Measurements from ENCODE around the gene ZNRF1.
"Not testable (repeated sequence)": the region's sequence is repeated elsewhere in the genome, so short reads cannot be mapped to it uniquely, and the experiment has no call there.

The ZNRF1 gene

GRCh38 chr16:75003931-75004330 lies 5.1 kb downstream of the ZNRF1 start:
- no peak for DNase-seq

DNA sequence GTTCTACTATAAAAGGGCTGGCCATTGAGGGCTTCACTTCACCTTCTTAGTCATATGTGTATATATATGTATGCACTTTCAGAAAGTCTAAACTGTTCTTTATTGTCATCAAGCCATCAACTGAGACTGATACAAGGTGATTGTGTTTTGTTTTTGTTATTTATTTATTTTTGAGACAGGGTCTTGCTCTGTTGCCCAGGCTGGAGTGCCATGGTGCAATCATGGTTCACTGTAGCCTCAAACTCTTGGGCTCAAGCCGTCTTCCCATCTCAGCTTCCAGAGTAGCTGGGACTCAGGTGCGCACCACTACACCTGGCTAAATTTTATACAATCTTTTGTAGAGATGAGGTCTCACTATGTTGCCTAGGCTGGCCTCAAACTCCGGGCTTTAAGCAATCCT lies 5.6 kb downstream of the ZNRF1 start:
- DNase-seq: no peak

- DNase-seq: no peak
These were observed 6.9 kb downstream of the ZNRF1 start for GRCh38 chr16:75005697-75006096.

GRCh38 chr16:75007443-75007842 lies 8.6 kb downstream of the ZNRF1 start:
- no peak for DNase-seq

DNA sequence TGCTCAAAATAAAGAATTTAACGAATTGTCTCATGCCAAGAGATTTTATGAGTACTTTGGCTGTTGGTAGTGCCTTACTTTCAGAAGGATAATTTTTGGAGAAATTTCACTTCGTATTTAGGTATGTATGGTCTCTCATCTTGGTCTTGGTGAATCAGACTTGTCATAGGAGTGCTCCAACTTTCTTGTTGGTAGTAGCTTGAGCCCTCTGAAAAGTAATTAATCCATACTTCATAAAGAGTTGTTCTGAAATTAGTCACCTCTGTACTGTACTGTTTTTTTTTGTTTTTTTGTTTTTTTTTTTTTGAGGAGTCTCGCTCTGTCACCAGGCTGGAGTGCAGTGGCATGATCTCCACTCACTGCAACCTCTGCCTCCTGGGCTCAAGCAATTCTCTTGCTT lies 11.6 kb downstream of the ZNRF1 start:
- no peak for DNase-seq

- DNase-seq: no peak
These were observed 12.9 kb downstream of the ZNRF1 start for GRCh38 chr16:75011634-75012307.

DNA sequence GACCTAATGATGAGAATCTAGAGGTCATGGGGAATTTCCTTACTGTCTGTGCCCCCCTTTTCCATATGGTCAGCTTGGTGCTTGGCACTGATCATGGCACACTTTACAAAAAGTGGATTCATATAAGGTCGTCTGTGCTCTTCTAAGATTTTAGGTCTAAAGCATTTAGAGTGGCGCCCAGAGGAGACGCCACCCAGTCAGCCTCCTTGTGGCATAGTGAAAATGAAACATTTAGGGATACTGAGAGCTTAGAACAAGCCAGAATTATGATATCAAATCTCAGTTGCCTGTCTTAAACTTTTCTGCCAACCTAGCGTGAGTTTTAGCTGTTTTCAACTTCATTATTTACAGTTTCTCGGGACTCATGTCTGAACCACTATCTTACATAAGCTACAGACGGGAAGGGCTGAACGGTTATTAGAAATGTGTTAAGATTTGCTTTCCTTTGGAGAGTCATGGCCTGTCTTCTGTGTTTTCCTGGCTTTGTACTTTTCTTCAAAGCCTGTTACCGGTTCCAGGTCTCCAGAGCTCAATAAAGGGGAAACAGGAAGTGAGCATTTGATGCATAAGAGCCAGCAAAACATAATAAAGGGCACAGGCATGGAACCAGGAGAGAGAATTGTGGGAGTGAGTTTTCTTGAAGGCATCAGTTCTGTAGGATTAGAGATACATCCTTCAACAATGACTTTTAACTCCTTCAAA lies 13.7 kb downstream of the ZNRF1 start:
- no peak for DNase-seq

DNA sequence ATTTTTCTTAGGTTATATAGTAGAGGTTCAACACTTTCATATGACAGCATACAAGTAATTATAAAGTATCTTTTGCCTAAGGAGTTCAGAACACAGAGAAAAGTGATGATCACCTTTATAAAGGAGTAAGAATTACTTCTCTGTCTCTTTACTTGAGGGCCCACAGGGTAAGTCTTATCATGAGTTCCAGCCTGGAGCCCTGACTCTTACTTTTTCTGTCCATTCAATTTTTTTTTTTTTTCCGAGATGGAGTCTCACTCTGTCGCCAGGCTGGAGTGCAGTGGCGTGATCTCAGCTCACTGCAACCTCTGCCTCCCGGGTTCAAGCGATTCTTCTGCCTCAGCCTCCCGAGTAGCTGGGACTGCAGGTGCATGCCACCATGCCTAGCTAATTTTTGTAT lies 14.3 kb downstream of the ZNRF1 start:
- not testable (repeated sequence) for DNase-seq

GRCh38 chr16:75014318-75014717 lies 15.5 kb downstream of the ZNRF1 start:
- DNase-seq: no peak

- DNase-seq: not testable (repeated sequence)
These were observed 17.7 kb downstream of the ZNRF1 start for GRCh38 chr16:75016451-75017081.

GRCh38 chr16:75017670-75018525 lies 19.1 kb downstream of the ZNRF1 start:
- no peak for DNase-seq

DNA sequence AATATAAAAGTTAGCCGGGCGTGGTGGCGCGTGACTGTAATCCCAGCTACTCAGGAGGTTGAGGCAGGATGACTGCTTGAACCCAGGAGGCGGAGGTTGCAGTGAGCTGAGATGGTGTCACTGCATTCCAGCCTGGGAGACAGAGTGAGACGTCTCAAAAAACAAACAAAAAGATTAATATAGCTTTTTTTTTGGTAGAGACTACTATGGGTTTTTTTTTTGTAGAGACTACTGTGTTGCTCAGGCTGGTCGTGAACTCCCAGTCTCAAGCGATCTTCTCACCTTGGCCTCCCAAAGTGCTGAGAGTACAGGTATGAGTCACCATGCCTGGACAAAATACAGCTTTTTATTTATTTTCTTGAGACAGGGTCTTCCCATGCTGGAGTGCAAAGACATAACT lies 20.2 kb downstream of the ZNRF1 start:
- no peak for DNase-seq

DNA sequence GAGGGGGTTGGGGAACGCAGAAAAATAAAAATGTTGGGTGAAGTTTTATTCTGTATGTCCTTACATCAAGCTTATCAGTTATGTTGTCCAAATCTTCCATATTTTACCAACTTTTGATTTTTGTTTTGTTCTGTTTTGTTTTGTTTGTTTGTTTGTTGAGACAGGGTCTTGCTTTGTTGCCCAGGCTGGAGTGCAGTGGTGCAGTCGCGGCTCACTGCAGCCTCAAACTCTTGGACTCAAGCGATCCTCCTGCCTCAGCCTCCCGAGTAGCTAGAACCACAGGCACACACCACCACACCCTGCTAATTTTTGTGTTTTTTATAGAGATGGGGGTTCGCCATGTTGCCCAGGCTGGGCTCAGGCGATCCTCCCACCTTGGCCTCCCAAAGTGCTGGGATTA lies 20.8 kb downstream of the ZNRF1 start:
- no peak for DNase-seq

DNA sequence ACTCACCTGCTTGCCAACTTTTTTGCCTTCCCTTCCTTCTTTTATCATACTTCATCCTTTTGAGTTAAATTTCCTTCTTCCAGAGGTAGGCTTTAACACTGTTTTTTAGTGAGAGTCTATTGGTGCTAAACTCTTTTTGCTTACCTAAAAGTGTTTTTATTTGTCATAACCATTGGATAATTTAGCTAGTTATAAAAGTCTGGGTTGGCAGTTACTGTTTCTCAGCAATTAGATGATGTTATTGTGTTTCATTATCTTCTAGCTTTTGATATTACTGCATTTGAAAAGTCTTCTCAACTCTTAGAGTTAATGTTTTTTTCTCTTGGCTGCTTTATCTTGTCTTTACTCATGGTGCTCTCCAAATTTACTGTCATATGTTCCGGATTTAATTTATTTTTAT lies 22.6 kb downstream of the ZNRF1 start:
- DNase-seq: no peak

- DNase-seq: no peak
These were observed 23.7 kb downstream of the ZNRF1 start for GRCh38 chr16:75022567-75022966.

GRCh38 chr16:75023009-75023408 lies 24.2 kb downstream of the ZNRF1 start:
- DNase-seq: no peak

DNA sequence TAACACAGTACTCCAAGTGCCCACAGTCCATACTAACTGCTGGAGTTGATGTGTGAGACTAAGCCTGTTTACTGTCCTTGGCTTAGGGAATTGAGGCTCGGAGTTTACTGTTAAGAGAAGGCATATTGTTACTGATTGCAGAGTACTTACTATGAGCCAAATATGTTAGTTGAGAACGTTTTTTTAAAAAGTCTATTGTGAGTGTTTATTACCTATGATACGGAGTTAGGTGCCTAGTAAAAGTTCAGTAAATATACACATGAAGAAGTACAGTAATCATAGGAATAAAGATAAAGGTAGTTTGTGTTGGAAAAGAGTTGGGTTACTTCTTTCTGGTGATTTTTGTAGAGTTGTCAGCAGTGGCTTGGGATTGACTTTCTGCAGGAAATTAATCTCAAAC lies 25.4 kb downstream of the ZNRF1 start:
- no peak for DNase-seq

DNA sequence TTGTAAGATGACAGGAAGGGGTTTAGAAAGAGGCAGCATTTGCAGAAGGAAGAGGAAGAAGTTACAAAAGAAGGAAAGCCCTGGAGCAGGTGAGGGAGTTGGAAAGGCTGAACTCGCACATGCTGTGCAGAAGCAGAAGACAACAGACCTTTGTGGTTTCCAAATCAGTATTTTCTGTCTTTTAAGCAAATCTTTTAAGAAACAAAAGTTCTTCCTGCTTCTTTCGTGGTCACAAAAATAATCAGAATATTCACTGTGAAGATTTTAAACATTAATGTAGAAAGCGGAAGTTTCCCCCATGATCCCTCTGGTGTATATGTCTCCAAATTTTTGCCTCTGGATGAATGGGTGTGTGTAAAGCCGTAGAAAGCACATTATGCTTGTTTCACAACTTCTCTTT lies 25.8 kb downstream of the ZNRF1 start:
- no peak for DNase-seq

DNA sequence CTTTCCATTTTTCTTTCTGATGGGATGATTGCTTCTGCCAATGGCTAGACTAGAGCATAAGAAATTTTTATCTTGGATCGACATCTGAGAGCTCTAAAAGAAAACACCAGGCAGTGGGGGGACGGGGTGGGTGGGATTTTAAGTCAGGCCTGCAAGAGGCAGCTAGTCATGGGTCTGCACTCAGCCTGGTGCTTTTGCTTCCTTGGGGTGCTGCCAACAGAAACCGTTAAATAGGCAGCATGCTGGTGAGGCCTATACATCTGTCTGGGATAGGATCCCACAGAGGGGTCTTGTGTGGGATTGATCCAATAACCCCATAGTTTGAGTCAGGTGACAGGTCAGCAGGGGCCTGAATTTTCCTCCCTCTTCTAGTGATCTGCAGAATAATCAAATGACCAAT lies 26.9 kb downstream of the ZNRF1 start:
- no peak for DNase-seq

DNA sequence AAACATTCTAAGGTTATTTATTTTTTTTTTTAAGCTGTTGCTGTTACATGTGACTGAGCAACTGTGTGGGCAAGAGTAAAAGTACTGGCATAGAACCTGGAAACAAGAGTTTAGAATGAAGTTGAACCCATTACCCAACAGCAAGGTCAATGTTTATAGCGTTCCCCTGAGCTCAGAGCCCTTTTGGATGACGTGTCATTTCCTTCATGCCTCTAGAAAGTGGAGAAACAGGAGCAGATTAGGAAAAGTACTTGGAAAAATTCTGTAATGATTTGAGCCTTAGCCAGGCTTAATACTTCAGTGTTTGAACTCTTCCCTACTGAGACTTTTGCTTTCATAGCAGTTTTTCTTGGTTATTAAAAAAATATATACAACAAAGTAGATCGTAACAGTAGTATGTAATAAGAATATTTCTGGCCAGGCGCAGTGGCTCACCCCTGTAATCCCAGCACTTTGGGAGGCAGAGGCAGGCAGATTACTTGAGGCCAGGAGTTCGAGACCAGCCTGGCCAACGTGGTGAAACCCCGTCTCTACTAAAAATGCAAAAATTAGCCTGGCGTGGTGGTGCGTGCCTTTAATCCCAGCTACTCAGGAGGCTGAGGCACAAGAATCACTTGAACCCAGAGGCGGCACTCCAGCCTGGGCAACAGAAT lies 27.5 kb downstream of the ZNRF1 start:
- DNase-seq: not testable (repeated sequence)

GRCh38 chr16:75026892-75027391 lies 28.1 kb downstream of the ZNRF1 start:
- DNase-seq: no peak

GRCh38 chr16:75027520-75028300 lies 28.9 kb downstream of the ZNRF1 start:
- no peak for DNase-seq
